ENCODE data around the gene A2M. TPM values are rescaled to one million over a fixed set of nuclear protein-coding genes. Genes with fewer than 3 reads are reported as not detected.

Gene A2M
- total and polyA plus RNA-seq, 2 of the 13 experiments (the other 11 are each of a cell fraction or from before 2014, with no cell fraction given) = 2,807 to 6,551 TPM

DNA sequence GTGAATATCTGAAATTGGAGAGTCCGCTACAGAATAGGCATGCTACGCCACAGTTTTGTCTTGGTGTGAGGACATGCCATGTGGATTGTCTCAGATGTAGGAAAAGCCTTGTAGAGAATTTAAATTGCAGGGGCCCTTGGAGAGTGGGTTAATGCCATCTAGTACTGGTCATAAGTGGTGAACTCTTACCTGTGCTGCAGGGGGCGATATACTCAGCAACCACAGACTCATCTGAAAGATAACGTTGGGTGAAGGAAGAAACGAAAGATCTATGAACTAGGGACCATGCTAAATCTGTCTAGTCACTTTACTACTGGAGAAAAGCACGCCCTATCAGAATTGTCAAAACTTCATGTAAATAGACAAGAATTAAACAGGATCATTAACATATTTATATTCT, 33.7 kb upstream of the A2M start:
- ChIA-PET POLR2A (no interaction called here), CTCF (ENCODE audit: low intra/inter-chr PET ratio, low total read pairs) (no interaction called here)
- no peak overlapping the region for H3K4me2 ChIP-seq (ENCODE audit: low read depth, low read length)
- TF ChIP-seq ZNF83 (CRISPR knock-in tag; IDR thresholded peaks at IDR 0.05; ENCODE audit: borderline replicate concordance) (no peak), ZBTB33 (CRISPR knock-in tag; IDR thresholded peaks at IDR 0.05) (peak; percentile 32; the same call in 1 of the 2 replicates), ZEB1 (IDR thresholded peaks at IDR 0.05; ENCODE audit: insufficient replicate concordance, low read depth) (peak; percentile 39)
- H3K27ac ChIP-seq (ENCODE audit: extremely low read length, insufficient read depth, low read length) = no peak overlapping the region
- peaks cover 20% of the 10 kb centered on the region for H3K9me3 ChIP-seq (ENCODE audit: low read length)
- no peaks in the 10 kb centered on the region for H4K20me1 ChIP-seq (ENCODE audit: insufficient read depth, low read length)
- no peaks in the 10 kb centered on the region for H3K79me2 ChIP-seq (ENCODE audit: insufficient read depth, low read length)
- H3K36me3 ChIP-seq (replicated peaks in 1 of 2; ENCODE audit: control insufficient read depth in 1 of 2, insufficient read depth in 2 of 2, low read length in 2 of 2) = no peaks in the 10 kb centered on the region
- FAIRE-seq (no peak), DNase-seq (ENCODE audit: low spot score) (no peak), ATAC-seq (no peak)
- intact Hi-C loops (cut with micrococcal nuclease; ENCODE audit: unreplicated experiment) = no loop called here
- 88% methylated on average over 6 of the region's 6 CpGs for WGBS (ENCODE audit: low lambda C conversion rate)
- H3K4me3 ChIP-seq (replicated peaks in 1 of 3; ENCODE audit: insufficient read depth in 1 of 3, low read depth in 2 of 3, low read length in 3 of 3) = no peak overlapping the region
- in situ Hi-C loops (cut with HindIII; ENCODE audit: extremely low pct_ligation_motif_present, low pct_unique_long_range_greater_than_20kb) = no loop called here
- BruUV-seq (replicated peaks) = no TSS peak
- no peaks in the 10 kb centered on the region for H3K4me1 ChIP-seq (ENCODE audit: insufficient read depth, low read length)
- H3K9ac ChIP-seq (ENCODE audit: insufficient read depth, low read depth, low read length) = no peak overlapping the region
- no peaks in the 10 kb centered on the region for H3K27me3 ChIP-seq (ENCODE audit: control insufficient read depth in 1 of 2, insufficient read depth in 2 of 2, low read length in 2 of 2)
- H2AFZ ChIP-seq (ENCODE audit: low read length) = no peak overlapping the region

DNA sequence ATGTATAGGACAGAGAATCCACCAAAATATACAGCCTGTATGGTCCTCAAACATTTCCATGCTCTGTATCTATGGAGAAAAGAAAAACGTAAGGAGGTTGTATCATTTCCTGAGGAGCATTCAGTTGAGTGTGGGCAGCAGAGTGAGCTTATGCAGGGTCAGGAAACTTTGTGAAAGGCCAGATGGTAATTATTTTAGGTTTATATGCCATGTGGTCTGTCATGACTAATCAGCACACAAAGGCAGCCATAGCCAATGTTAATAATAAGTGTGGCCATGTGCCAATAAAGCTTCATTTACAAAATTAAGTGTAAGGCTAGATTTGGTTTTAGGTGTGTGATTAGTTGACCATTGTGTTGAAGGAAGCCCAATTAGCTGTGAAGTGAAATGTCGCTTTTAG, 33.2 kb upstream of the A2M start:
- intact Hi-C loops (cut with micrococcal nuclease; ENCODE audit: unreplicated experiment) (no loop called here), in situ Hi-C loops (cut with HindIII; ENCODE audit: extremely low pct_ligation_motif_present, low pct_unique_long_range_greater_than_20kb) (no loop called here)
- no TSS peak for BruUV-seq (replicated peaks)
- ChIA-PET POLR2A (no interaction called here), CTCF (ENCODE audit: low intra/inter-chr PET ratio, low total read pairs) (no interaction called here)
- no peaks in the 10 kb centered on the region for H3K79me2 ChIP-seq (ENCODE audit: insufficient read depth, low read length)
- no peak overlapping the region for H2AFZ ChIP-seq (ENCODE audit: low read length)
- WGBS (ENCODE audit: low lambda C conversion rate) = 96% methylated on average over 2 of the region's 2 CpGs
- no peak overlapping the region for H3K4me3 ChIP-seq (replicated peaks in 1 of 3; ENCODE audit: insufficient read depth in 1 of 3, low read depth in 2 of 3, low read length in 3 of 3)
- H3K4me2 ChIP-seq (ENCODE audit: low read depth, low read length) = no peak overlapping the region
- H3K9me3 ChIP-seq (ENCODE audit: low read length) = peaks cover 25% of the 10 kb centered on the region
- no peak for FAIRE-seq
- H3K4me1 ChIP-seq (ENCODE audit: insufficient read depth, low read length) = no peaks in the 10 kb centered on the region
- no peaks in the 10 kb centered on the region for H3K36me3 ChIP-seq (replicated peaks in 1 of 2; ENCODE audit: control insufficient read depth in 1 of 2, insufficient read depth in 2 of 2, low read length in 2 of 2)
- DNase-seq (ENCODE audit: low spot score) = no peak
- TF ChIP-seq SRSF9 (IDR thresholded peaks at IDR 0.05; ENCODE audit: borderline replicate concordance, insufficient read depth, low read depth, low read length, poor library complexity, severe bottlenecking) (no peak), ZNF160 (CRISPR knock-in tag; IDR thresholded peaks at IDR 0.05) (no peak), SCMH1 (CRISPR knock-in tag; IDR thresholded peaks at IDR 0.05; ENCODE audit: borderline replicate concordance) (no peak), ZNF205 (CRISPR knock-in tag; IDR thresholded peaks at IDR 0.05) (no peak), ZNF121 (CRISPR knock-in tag; IDR thresholded peaks at IDR 0.05) (no peak), ZBTB14 (CRISPR knock-in tag; IDR thresholded peaks at IDR 0.05) (no peak), SNAI1 (CRISPR knock-in tag; IDR thresholded peaks at IDR 0.05; ENCODE audit: borderline replicate concordance) (no peak)
- TF ChIP-seq, protein P1, sequence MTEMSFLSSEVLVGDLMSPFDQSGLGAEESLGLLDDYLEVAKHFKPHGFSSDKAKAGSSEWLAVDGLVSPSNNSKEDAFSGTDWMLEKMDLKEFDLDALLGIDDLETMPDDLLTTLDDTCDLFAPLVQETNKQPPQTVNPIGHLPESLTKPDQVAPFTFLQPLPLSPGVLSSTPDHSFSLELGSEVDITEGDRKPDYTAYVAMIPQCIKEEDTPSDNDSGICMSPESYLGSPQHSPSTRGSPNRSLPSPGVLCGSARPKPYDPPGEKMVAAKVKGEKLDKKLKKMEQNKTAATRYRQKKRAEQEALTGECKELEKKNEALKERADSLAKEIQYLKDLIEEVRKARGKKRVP (CRISPR knock-in tag; IDR thresholded peaks at IDR 0.05) = no peak
- no peak overlapping the region for H3K27ac ChIP-seq (ENCODE audit: extremely low read length, insufficient read depth, low read length)
- no peaks in the 10 kb centered on the region for H3K27me3 ChIP-seq (ENCODE audit: control insufficient read depth in 1 of 2, insufficient read depth in 2 of 2, low read length in 2 of 2)
- ATAC-seq = no peak
- no peak overlapping the region for H3K9ac ChIP-seq (ENCODE audit: insufficient read depth, low read depth, low read length)
- no peaks in the 10 kb centered on the region for H4K20me1 ChIP-seq (ENCODE audit: insufficient read depth, low read length)

All from HepG2 (cell line).